ENCODE measurements around the gene VEPH1. TPM values are rescaled to one million over a fixed set of nuclear protein-coding genes. Genes with fewer than 3 reads are reported as not detected.

Gene VEPH1
- total RNA-seq, 1 donor from 2014 or later, result 8.8 TPM

DNA sequence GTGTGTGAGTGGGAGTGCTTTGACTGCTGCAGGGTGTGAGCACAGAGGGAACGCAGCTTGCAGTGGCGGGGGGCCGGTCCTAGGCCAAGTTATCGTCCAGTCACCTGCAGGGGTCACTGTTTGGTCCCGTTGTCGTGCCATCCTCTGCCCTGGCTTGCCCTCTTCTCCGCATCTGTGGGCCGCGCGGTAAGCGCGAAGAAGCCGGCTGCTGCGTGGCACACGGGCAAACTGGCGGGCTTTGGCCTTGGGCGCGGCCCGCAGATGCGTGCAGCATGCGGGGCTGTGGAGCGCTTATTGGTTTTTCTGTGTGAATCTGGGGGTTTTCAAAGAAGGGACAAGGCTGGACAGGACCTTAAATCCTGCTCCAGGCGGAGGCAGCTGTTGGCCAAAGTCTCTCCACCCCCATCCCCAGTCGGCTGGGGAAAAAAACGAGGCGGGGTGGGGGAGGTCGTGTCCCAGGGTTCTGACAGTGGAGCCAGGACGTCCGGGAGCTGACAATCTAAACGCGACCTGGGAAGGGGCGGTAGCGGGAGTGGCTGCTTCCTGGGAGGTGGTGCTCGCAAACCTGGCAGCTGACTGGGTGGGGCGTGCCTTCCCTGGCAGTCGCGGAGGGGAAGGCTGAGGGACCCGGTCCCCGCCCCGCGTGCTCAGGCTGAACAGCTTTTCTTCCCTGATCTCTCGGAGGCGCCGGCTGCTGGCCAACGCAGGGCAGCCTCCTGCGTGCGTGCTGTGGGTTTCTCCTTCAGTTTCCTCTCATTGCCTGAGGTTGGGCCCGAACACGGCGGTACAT is 39.7 kb upstream of the VEPH1 start:
- DNase-seq (ENCODE audit: low read depth, low spot score), result peak; percentile 34
- TF ChIP-seq, protein P1, sequence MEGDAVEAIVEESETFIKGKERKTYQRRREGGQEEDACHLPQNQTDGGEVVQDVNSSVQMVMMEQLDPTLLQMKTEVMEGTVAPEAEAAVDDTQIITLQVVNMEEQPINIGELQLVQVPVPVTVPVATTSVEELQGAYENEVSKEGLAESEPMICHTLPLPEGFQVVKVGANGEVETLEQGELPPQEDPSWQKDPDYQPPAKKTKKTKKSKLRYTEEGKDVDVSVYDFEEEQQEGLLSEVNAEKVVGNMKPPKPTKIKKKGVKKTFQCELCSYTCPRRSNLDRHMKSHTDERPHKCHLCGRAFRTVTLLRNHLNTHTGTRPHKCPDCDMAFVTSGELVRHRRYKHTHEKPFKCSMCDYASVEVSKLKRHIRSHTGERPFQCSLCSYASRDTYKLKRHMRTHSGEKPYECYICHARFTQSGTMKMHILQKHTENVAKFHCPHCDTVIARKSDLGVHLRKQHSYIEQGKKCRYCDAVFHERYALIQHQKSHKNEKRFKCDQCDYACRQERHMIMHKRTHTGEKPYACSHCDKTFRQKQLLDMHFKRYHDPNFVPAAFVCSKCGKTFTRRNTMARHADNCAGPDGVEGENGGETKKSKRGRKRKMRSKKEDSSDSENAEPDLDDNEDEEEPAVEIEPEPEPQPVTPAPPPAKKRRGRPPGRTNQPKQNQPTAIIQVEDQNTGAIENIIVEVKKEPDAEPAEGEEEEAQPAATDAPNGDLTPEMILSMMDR (conservative IDR thresholded peaks at IDR 0.05), result peak; percentile 47
- Mint-ChIP-seq H3K4me1 (peaks cover 3% of the 10 kb centered on the region), H3K27ac (ENCODE audit: unreplicated experiment) (no peak overlapping the region), H3K36me3 (ENCODE audit: low read depth) (peaks cover 4% of the 10 kb centered on the region), H3K4me3 (peak overlapping the region; percentile 79), H3K9me3 (peaks cover 4% of the 10 kb centered on the region), H3K27me3 (ENCODE audit: low read depth) (peaks cover 9% of the 10 kb centered on the region)

DNA sequence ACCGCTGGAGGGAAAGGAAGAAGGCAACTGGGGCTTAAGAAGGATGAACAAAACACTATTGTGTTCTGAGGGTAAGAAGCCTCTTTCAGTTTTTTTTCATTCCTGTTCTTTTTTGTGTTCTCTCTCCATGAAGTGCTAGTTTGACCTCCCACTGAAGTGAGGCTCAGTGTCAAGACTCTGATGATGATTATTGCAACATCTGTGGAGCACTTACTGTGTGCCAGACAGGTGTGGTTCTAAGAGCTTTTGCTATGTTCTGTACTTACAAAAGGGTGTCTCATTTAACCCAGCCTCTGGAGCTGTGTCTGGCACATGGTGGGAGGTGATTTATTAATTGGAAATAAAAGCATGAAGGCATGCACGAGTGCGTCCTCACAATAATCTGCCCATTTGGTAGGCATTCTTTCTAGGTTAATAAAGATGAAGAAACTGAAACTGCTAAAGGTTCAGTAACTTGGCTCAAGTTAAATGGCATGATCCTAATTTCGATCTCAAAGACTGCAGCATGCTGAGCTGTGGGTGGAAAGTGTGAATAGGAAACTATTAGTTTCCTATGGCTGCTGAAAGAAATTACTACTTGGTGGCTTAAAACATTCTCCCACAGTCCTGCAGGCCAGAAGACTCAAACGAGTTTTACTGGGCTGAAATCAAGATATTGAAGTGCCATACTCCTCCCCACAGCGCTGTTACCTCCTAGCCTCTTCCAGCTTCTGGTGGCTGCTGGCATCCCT is 38.5 kb upstream of the VEPH1 start:
- TF ChIP-seq, protein P1 (conservative IDR thresholded peaks at IDR 0.05), result no peak
- Mint-ChIP-seq H3K4me1 (peaks cover 3% of the 10 kb centered on the region), H3K36me3 (ENCODE audit: low read depth) (peaks cover 4% of the 10 kb centered on the region), H3K4me3 (no peak overlapping the region), H3K27ac (ENCODE audit: unreplicated experiment) (no peak overlapping the region), H3K9me3 (peaks cover 4% of the 10 kb centered on the region), H3K27me3 (ENCODE audit: low read depth) (peaks cover 9% of the 10 kb centered on the region)
- no peak for DNase-seq (ENCODE audit: low read depth, low spot score)

DNA sequence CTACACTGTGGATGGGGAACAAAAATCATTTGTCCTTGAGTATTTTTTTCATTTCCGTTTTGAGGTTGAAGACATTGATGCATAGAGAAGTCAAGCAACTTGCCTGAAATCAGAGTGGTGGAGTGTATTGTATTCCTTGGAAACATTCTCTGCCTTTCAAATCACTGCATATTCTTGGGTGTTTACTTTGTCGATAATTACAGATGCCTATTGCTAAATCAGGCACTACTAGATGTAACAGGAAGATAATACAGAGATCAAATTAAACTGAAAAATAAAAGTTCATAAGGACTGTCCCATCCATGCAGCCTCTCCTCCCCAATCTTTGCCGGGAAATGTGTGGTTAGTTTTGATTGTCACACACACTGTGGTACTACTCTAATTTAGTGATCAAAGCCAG is 37.4 kb upstream of the VEPH1 start:
- H3K27me3 Mint-ChIP-seq (ENCODE audit: low read depth), result peaks cover 7% of the 10 kb centered on the region
- H3K4me1 Mint-ChIP-seq, result peaks cover 3% of the 10 kb centered on the region
- H3K36me3 Mint-ChIP-seq (ENCODE audit: low read depth), result peaks cover 4% of the 10 kb centered on the region
- no peak overlapping the region for H3K27ac Mint-ChIP-seq (ENCODE audit: unreplicated experiment)
- TF ChIP-seq, protein P1 (conservative IDR thresholded peaks at IDR 0.05), result no peak
- no peak overlapping the region for H3K4me3 Mint-ChIP-seq
- DNase-seq (ENCODE audit: low read depth, low spot score), result no peak
- H3K9me3 Mint-ChIP-seq, result peaks cover 4% of the 10 kb centered on the region

DNA sequence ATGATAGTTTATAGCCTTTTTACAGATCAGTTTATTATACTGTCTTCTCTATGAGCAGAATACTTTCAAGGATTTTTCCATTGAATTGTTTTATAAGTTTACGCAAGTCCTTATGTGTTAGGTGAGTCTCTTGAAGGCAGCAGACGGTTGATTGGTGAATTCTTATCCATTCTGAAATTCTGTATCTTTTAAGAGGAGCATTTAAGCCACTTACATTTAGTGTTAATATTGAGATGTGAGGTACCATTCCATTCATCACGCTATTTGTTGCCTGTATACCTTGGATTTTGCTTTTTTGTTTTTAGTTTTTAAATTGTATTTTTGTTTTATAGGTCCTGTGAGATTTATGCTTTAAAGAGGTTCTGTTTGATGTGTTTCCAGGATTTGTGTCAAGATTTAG is 32.5 kb upstream of the VEPH1 start:
- Mint-ChIP-seq H3K4me1 (peaks cover 3% of the 10 kb centered on the region), H3K36me3 (ENCODE audit: low read depth) (no peaks in the 10 kb centered on the region), H3K27me3 (ENCODE audit: low read depth) (no peaks in the 10 kb centered on the region), H3K4me3 (no peak overlapping the region), H3K9me3 (no peaks in the 10 kb centered on the region), H3K27ac (ENCODE audit: unreplicated experiment) (no peak overlapping the region)
- TF ChIP-seq, protein P1 (conservative IDR thresholded peaks at IDR 0.05), result no peak
- DNase-seq (ENCODE audit: low read depth, low spot score), result no peak

DNA sequence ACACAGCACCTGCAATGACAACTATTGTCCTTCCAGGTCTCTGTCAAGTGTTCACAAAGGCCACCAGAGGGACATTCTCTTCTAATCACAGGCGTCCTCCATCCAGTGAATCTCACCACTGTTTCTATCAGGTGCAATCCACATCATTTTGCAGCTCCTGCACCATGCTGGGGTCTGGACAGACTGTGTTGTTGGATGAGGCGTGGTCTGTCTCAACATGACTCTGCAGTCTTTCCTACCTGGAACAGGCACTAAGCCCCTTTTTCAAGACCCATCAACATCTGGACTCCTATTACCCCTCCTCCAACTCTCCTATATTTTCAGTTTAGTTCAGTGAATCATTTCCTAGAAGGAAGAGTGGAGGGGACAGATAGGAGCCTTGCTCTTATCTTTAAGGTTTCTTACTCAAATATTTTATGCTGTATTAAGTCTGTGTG is 31.5 kb upstream of the VEPH1 start:
- no peak for DNase-seq (ENCODE audit: low read depth, low spot score)
- TF ChIP-seq, protein P1 (conservative IDR thresholded peaks at IDR 0.05), result no peak
- H3K9me3 Mint-ChIP-seq, result no peaks in the 10 kb centered on the region
- peaks cover 3% of the 10 kb centered on the region for H3K4me1 Mint-ChIP-seq
- H3K27me3 Mint-ChIP-seq (ENCODE audit: low read depth), result no peaks in the 10 kb centered on the region
- H3K4me3 Mint-ChIP-seq, result no peak overlapping the region
- H3K27ac Mint-ChIP-seq (ENCODE audit: unreplicated experiment), result no peak overlapping the region
- no peaks in the 10 kb centered on the region for H3K36me3 Mint-ChIP-seq (ENCODE audit: low read depth)
